HG03558 (cell line): ENCODE data around the gene PLEKHG2.
"Not testable (repeated sequence)": the region's sequence is repeated elsewhere in the genome, so short reads cannot be mapped to it uniquely, and the experiment has no call there.

Source experiments
- ATAC-seq: cut with Tn5 transposase; IDR thresholded peaks from one replicate; pipeline ENCODE4 v1.9.1; 2021; ENCODE audit warnings: moderate number of reproducible peaks; ENCODE audit not compliant: unreplicated experiment; ENCODE audit errors: extremely low read depth

The PLEKHG2 gene

GRCh38 chr19:39436350-39436716, 23.9 kb downstream of the PLEKHG2 start:
- no peak for ATAC-seq

- ATAC-seq = no peak
Measured at GRCh38 chr19:39438270-39438934, 25.9 kb downstream of the PLEKHG2 start.

GRCh38 chr19:39444598-39445195, 32.2 kb downstream of the PLEKHG2 start:
- no peak for ATAC-seq

- peak; percentile 66 for ATAC-seq
Measured at GRCh38 chr19:39445196-39446111, 33.0 kb downstream of the PLEKHG2 start, which contains the start of gene SUPT5H. TSS of gene SUPT5H (plus strand) at chr19:39445582. CDS start at chr19:39445891, 309 bp downstream.

- no peak for ATAC-seq
Measured at GRCh38 chr19:39446365-39447084, 34.1 kb downstream of the PLEKHG2 start.

- no peak for ATAC-seq
Measured at GRCh38 chr19:39448271-39448670, 35.8 kb downstream of the PLEKHG2 start.

- no peak for ATAC-seq
Measured at GRCh38 chr19:39449116-39449797, 36.8 kb downstream of the PLEKHG2 start.

- not testable (repeated sequence) for ATAC-seq
Measured at GRCh38 chr19:39451257-39451656, 38.8 kb downstream of the PLEKHG2 start.

GRCh38 chr19:39463403-39463802, 50.9 kb downstream of the PLEKHG2 start:
- no peak for ATAC-seq

GRCh38 chr19:39465956-39466747, 53.7 kb downstream of the PLEKHG2 start:
- no peak for ATAC-seq

- no peak for ATAC-seq
Measured at GRCh38 chr19:39467941-39468340, 55.5 kb downstream of the PLEKHG2 start.

GRCh38 chr19:39469036-39469435, 56.6 kb downstream of the PLEKHG2 start:
- no peak for ATAC-seq

GRCh38 chr19:39469567-39469966, 57.1 kb downstream of the PLEKHG2 start:
- no peak for ATAC-seq

- ATAC-seq = no peak
Measured at GRCh38 chr19:39470724-39471339, 58.4 kb downstream of the PLEKHG2 start.

- no peak for ATAC-seq
Measured at GRCh38 chr19:39471756-39472536, 59.5 kb downstream of the PLEKHG2 start.

GRCh38 chr19:39472746-39473442, 60.4 kb downstream of the PLEKHG2 start:
- no peak for ATAC-seq

- no peak for ATAC-seq
Measured at GRCh38 chr19:39473443-39473960, 61.0 kb downstream of the PLEKHG2 start.
